HepG2 (cell line): ENCODE data around the gene CCN2. TPM values are rescaled to one million over a fixed set of nuclear protein-coding genes. Genes with fewer than 3 reads are reported as not detected.
A peak's percentile ranks its signal among the peaks of the same experiment; 100 is the strongest.

ENCODE experiments used
- ATAC-seq: fragments of 200-7000 bp; cut with Tn5 transposase; 3 replicates; pipeline ENCODE4 v1.9.1; 2020; ENCODE audit warnings: mild to moderate bottlenecking, moderate library complexity
- BruUV-seq: library from RNA; stranded (reverse); fragments of 400-500 nt; replicated peaks from 2 replicates; lab custom pipeline; 2021; lab: Mats Ljungman, UMichigan
- CTCF ChIA-PET: fragments of 300-600 bp; formaldehyde crosslinking; extraction: SDS; loops from one replicate; lab custom pipeline; 2021; ENCODE audit warnings: low total read pairs, inconsistent platforms, low intra/inter-chr PET ratio; lab: Yijun Ruan, JAX
- POLR2A ChIA-PET: fragments of 350-600 bp; sonication (Branson Sonifier 250); formaldehyde crosslinking; loops from one replicate; lab custom pipeline; 2020; ENCODE audit warnings: antibody characterized with exemption, inconsistent platforms; lab: Yijun Ruan, JAX
- DNase-seq: peaks from one replicate; pipeline ENCODE4 v3.0.0-alpha.2; 2015; ENCODE audit warnings: low spot score
- FAIRE-seq: peaks from 3 replicates; lab custom pipeline; 2011; peaks lifted over from hg19 to GRCh38; lab: Jason Lieb, UNC
- H2AFZ ChIP-seq: one replicate; pipeline ENCODE4 v1.6.1; 2011; ENCODE audit warnings: low read length, inconsistent platforms
- H3K27ac ChIP-seq: fragments of 300-600 bp; 3 replicates; pipeline ENCODE4 v1.8.0; 2011; ENCODE audit warnings: mixed run types, mild to moderate bottlenecking, mixed read lengths, low read length, inconsistent platforms; ENCODE audit not compliant: insufficient read depth; ENCODE audit errors: extremely low read length
- H3K27me3 ChIP-seq, 2 experiments: fragments of 200-600 bp in 1 of 2; 2 replicates in 1 of 2; 3 replicates in 1 of 2; pipeline versions ENCODE4 v1.6.0 to v1.8.0; 2011; ENCODE audit warnings: low read length in 2 of 2, mild to moderate bottlenecking in 2 of 2, moderate library complexity in 2 of 2, inconsistent platforms in 1 of 2; ENCODE audit not compliant: insufficient read depth in 2 of 2, control insufficient read depth in 1 of 2
- H3K36me3 ChIP-seq, 2 experiments: fragments of 200-600 bp in 1 of 2; replicated peaks in 1 of 2; 2 replicates in 1 of 2; 3 replicates in 1 of 2; pipeline versions ENCODE4 v1.5.1 to v1.8.0; 2011; ENCODE audit warnings: low read length in 2 of 2, inconsistent platforms in 1 of 2; ENCODE audit not compliant: insufficient read depth in 2 of 2, control insufficient read depth in 1 of 2
- H3K4me1 ChIP-seq: 2 replicates; pipeline ENCODE4 v1.5.1; 2012; ENCODE audit warnings: low read length, inconsistent platforms; ENCODE audit not compliant: insufficient read depth
- H3K4me2 ChIP-seq: 2 replicates; pipeline ENCODE4 v1.6.0; 2011; ENCODE audit warnings: low read depth, low read length, inconsistent platforms
- H3K4me3 ChIP-seq, 3 experiments: fragments of 200-600 bp in 1 of 3; sonication (generic), shearing (Covaris generic) in 1 of 3; replicated peaks in 1 of 3; 2 replicates each; pipeline ENCODE4 v1.5.1; 2011 to 2016; ENCODE audit warnings: low read length in 3 of 3, inconsistent platforms in 2 of 3, low read depth in 2 of 3, mild to moderate bottlenecking in 2 of 3, control low read depth in 1 of 3, mixed read lengths in 1 of 3; ENCODE audit not compliant: insufficient read depth in 1 of 3
- H3K79me2 ChIP-seq: one replicate; pipeline ENCODE4 v1.6.1; 2011; ENCODE audit warnings: low read length, inconsistent platforms; ENCODE audit not compliant: insufficient read depth
- H3K9ac ChIP-seq: 2 replicates; pipeline ENCODE4 v1.6.0; 2011; ENCODE audit warnings: mild to moderate bottlenecking, low read depth, low read length, inconsistent platforms; ENCODE audit not compliant: insufficient read depth
- H3K9me3 ChIP-seq: 2 replicates; pipeline ENCODE4 v1.5.1; 2012; ENCODE audit warnings: mild to moderate bottlenecking, low read length
- H4K20me1 ChIP-seq: 2 replicates; pipeline ENCODE4 v1.6.0; 2011; ENCODE audit warnings: inconsistent platforms, mild to moderate bottlenecking, low read length, moderate library complexity; ENCODE audit not compliant: insufficient read depth
- ASH2L ChIP-seq: fragments of 300-600, 200-600 bp; sonication (generic); IDR thresholded peaks from 2 replicates; pipeline ENCODE4 v1.7.0; 2017; ENCODE audit warnings: low read depth, mild to moderate bottlenecking, moderate library complexity, mixed read lengths, low read length; ENCODE audit not compliant: insufficient read length
- CREB1 ChIP-seq, 2 experiments: fragments of 450-650 bp in 1 of 2; IDR thresholded peaks; 2 replicates each; pipeline ENCODE4 v1.6.1; 2016 to 2017; ENCODE audit warnings: control low read depth in 1 of 2, mild to moderate bottlenecking in 1 of 2, missing compliant biosample characterization in 1 of 2, missing genetic modification characterization in 1 of 2
- DR1 ChIP-seq: sonication (generic); formaldehyde crosslinking; IDR thresholded peaks from 2 replicates; pipeline ENCODE4 v1.8.0; 2021; ENCODE audit warnings: mild to moderate bottlenecking, missing genetic modification reagents, inconsistent platforms
- FLYWCH1 ChIP-seq: sonication (generic); formaldehyde crosslinking; IDR thresholded peaks from 2 replicates; pipeline ENCODE4 v1.8.1; 2023; ENCODE audit warnings: mild to moderate bottlenecking, missing genetic modification reagents
- FOXA3 ChIP-seq: IDR thresholded peaks from 2 replicates; pipeline ENCODE4 v1.6.1; 2016; ENCODE audit warnings: missing genetic modification reagents, missing compliant biosample characterization
- MXD3 ChIP-seq: IDR thresholded peaks from 2 replicates; pipeline ENCODE4 v1.6.1; 2016; ENCODE audit warnings: mild to moderate bottlenecking, missing biosample characterization, missing genetic modification reagents
- MXD4 ChIP-seq: IDR thresholded peaks from 2 replicates; pipeline ENCODE4 v1.6.1; 2016; ENCODE audit warnings: mild to moderate bottlenecking, missing biosample characterization, missing genetic modification reagents
- NFE2 ChIP-seq: sonication (generic); formaldehyde crosslinking; IDR thresholded peaks from 2 replicates; pipeline ENCODE4 v1.4.0; 2020; ENCODE audit warnings: missing genetic modification reagents
- NR2F1 ChIP-seq, 2 experiments: fragments of 450-650 bp in 1 of 2; formaldehyde crosslinking in 1 of 2; IDR thresholded peaks; 2 replicates each; pipeline versions ENCODE4 v1.5.0 to v1.6.1; 2016 to 2020; ENCODE audit warnings: mild to moderate bottlenecking in 1 of 2, missing compliant biosample characterization in 1 of 2, missing genetic modification reagents in 1 of 2, moderate library complexity in 1 of 2
- NR3C1 ChIP-seq: sonication (generic); formaldehyde crosslinking; IDR thresholded peaks from 2 replicates; pipeline ENCODE4 v1.4.0; 2020; ENCODE audit warnings: missing genetic modification reagents
- PBX2 ChIP-seq: IDR thresholded peaks from 2 replicates; pipeline ENCODE4 v1.6.1; 2016; ENCODE audit warnings: control low read depth
- PPARG ChIP-seq: conservative IDR thresholded peaks from 2 replicates; pipeline ENCODE4 v1.6.1; 2016; ENCODE audit warnings: missing biosample characterization, missing genetic modification reagents
- SP4 ChIP-seq: sonication (generic); formaldehyde crosslinking; IDR thresholded peaks from 2 replicates; pipeline ENCODE4 v1.8.1; 2023; ENCODE audit warnings: mild to moderate bottlenecking, missing genetic modification reagents
- ZBTB34 ChIP-seq: sonication (generic); formaldehyde crosslinking; IDR thresholded peaks from 2 replicates; pipeline ENCODE4 v1.8.0; 2022; ENCODE audit warnings: mild to moderate bottlenecking, missing genetic modification reagents
- ZNF207 ChIP-seq: fragments of 450-650 bp; IDR thresholded peaks from 2 replicates; pipeline ENCODE4 v1.6.1; 2016; ENCODE audit warnings: antibody characterized with exemption, borderline replicate concordance
- ZNF7 ChIP-seq: IDR thresholded peaks from 2 replicates; pipeline ENCODE4 v1.6.1; 2016; ENCODE audit warnings: missing biosample characterization, missing genetic modification reagents
- ZNF841 ChIP-seq: sonication (generic); formaldehyde crosslinking; IDR thresholded peaks from 2 replicates; pipeline ENCODE4 v1.8.1; 2023; ENCODE audit warnings: missing genetic modification reagents, borderline replicate concordance
- WGBS: methylation state at CpG from one replicate; pipeline ENCODE4 v1.1.6; 2017; ENCODE audit warnings: low lambda C conversion rate; 5-methylcytosine and 5-hydroxymethylcytosine counted together
- in situ Hi-C: cut with HindIII; loops from 2 replicates; pipeline ENCODE4 v1.10.0; 2017; ENCODE audit warnings: low pct_unique_long_range_greater_than_20kb; ENCODE audit not compliant: extremely low pct_ligation_motif_present
- intact Hi-C: fragments of 100-400 bp; cut with micrococcal nuclease; formaldehyde crosslinking; loops from one replicate; pipeline ENCODE4 v1.10.0; 2022; ENCODE audit not compliant: unreplicated experiment
- polyA plus RNA-seq, 8 experiments: library from polyadenylated mRNA; depleted of rRNA in 3 of 8; stranded (reverse) in 7 of 8; unstranded in 1 of 8; fragments of >200 nt; fragmentation: Illumina TruSeq in 4 of 8; extraction: Trizol in 4 of 8; gene quantifications; 2 replicates each; pipeline versions ENCODE4 v1.2.1 to v1.2.3, GENCODE V29; 2011 to 2016; ENCODE audit warnings: low read depth in 4 of 8, missing spikeins in 1 of 8, mixed read lengths in 1 of 8; ENCODE audit not compliant: insufficient read depth in 1 of 8
- total RNA-seq, 5 experiments: library from RNA; depleted of rRNA; stranded (reverse); fragments of >200 nt; fragmentation: Illumina TruSeq; extraction: Trizol; gene quantifications; 2 replicates each; pipeline ENCODE4 v1.2.3, GENCODE V29; 2016; ENCODE audit warnings: low read depth in 1 of 5

CCN2 gene
- total and polyA plus RNA-seq, 2 of the 13 experiments (the other 11 are each of a cell fraction or from before 2014, with no cell fraction given) = 34.7 to 316 TPM

GRCh38 chr6:131980791-131981623 is 29.8 kb upstream of the CCN2 start:
- DNase-seq (peak; percentile 100), FAIRE-seq (peak; percentile 85), ATAC-seq (peak; percentile 93)
- peak overlapping the region; percentile 81 for H3K9ac ChIP-seq
- intact Hi-C loops (loop anchor here (1.0 kb wide), 6 partner anchors 23 to 180 kb away; partner anchors contain the start of gene CCN2), in situ Hi-C loops (loop anchor here (5.0 kb wide), 1 partner anchor 41 kb away; no protein-coding TSS in a partner anchor)
- ChIA-PET CTCF (interaction anchor here (1.1 to 1.7 kb wide), 2 partner anchors 22 to 31 kb away, joined by 4 to 7 read pairs; partner anchors contain the start of gene CCN2), POLR2A (interaction anchor here (0.7 to 13.1 kb wide), 17 partner anchors 9 to 833 kb away, joined by 3 to 400 read pairs (median 5); partner anchors contain the start of genes CCN2 and RPS12)
- no peaks in the 10 kb centered on the region for H3K79me2 ChIP-seq
- H3K9me3 ChIP-seq = no peaks in the 10 kb centered on the region
- WGBS = 5% methylated on average over 8 of the region's 8 CpGs
- no peaks in the 10 kb centered on the region for H3K36me3 ChIP-seq
- H3K27me3 ChIP-seq = no peaks in the 10 kb centered on the region
- peak overlapping the region; percentile 56 for H3K4me2 ChIP-seq
- H3K27ac ChIP-seq = peak overlapping the region; percentile 98
- H3K4me3 ChIP-seq = peak overlapping the region in 1 of 3 experiments; percentile 38; a peak in 1 of 6 replicates
- H4K20me1 ChIP-seq = no peaks in the 10 kb centered on the region
- TSS peak; percentile 96 for BruUV-seq
- H2AFZ ChIP-seq = no peak overlapping the region
- peaks cover 88% of the 10 kb centered on the region for H3K4me1 ChIP-seq
- TF ChIP-seq FLYWCH1 (CRISPR knock-in tag) = no peak
- peak; percentile 61; the same call in 1 of the 2 replicates for TF ChIP-seq PBX2
- TF ChIP-seq NR2F1 (CRISPR knock-in tag; IDR thresholded peaks at IDR 0.05) = peak; percentile 46 to 90
- TF ChIP-seq SP4 (CRISPR knock-in tag) = 0 out of 2 replicates have a peak, but pooled peaks have one; percentile 4
- TF ChIP-seq FOXA3 = peak; percentile 99
- TF ChIP-seq ASH2L = peak; percentile 95
- TF ChIP-seq DR1 (CRISPR knock-in tag) = no peak
- TF ChIP-seq ZNF841 (CRISPR knock-in tag) = no peak
- TF ChIP-seq ZNF7 (CRISPR knock-in tag) = no peak
- TF ChIP-seq CREB1 (IDR thresholded peaks at IDR 0.05) = peak; percentile 46; the same call in 1 of the 2 replicates
- TF ChIP-seq CREB1 (CRISPR knock-in tag; IDR thresholded peaks at IDR 0.05) = peak; percentile 89
- TF ChIP-seq ZNF207 = no peak
- TF ChIP-seq NR3C1 (CRISPR knock-in tag) = no peak
- TF ChIP-seq ZBTB34 = peak; percentile 97
- TF ChIP-seq NFE2 (CRISPR knock-in tag) = no peak
- TF ChIP-seq MXD4 (CRISPR knock-in tag) = peak; percentile 82; the same call in 1 of the 2 replicates
- TF ChIP-seq PPARG (CRISPR knock-in tag) = peak; percentile 92
- no peak for TF ChIP-seq MXD3 (CRISPR knock-in tag)
